Brain microvascular endothelial cell (primary cell): ENCODE measurements around the gene ZFP69.
A peak's percentile ranks its signal among the peaks of the same experiment; 100 is the strongest.

Source experiments
- DNase-seq: peaks from one replicate; pipeline ENCODE4 v3.0.0-alpha.2; 2020
- H3K27ac ChIP-seq: fragments of 250-450 bp; sonication (Bioruptor Pico); 2 replicates; pipeline ENCODE4 v1.5.1; 2020; ENCODE audit warnings: mild to moderate bottlenecking, moderate library complexity
- H3K27me3 ChIP-seq: fragments of 250-450 bp; sonication (Bioruptor Pico); replicated peaks from 2 replicates; pipeline ENCODE4 v1.5.1; 2020; ENCODE audit warnings: mild to moderate bottlenecking
- H3K36me3 ChIP-seq: fragments of 250-450 bp; sonication (Bioruptor Pico); replicated peaks from 2 replicates; pipeline ENCODE4 v1.5.1; 2020; ENCODE audit warnings: mild to moderate bottlenecking
- H3K4me3 ChIP-seq: 2 replicates; pipeline ENCODE4 v1.5.1; 2011; ENCODE audit warnings: low read depth, mild to moderate bottlenecking, control low read depth, low read length, moderate library complexity
- CTCF ChIP-seq: IDR thresholded peaks from 2 replicates; pipeline ENCODE4 v1.5.1; 2011; ENCODE audit warnings: low read depth, mild to moderate bottlenecking, moderate library complexity, low read length, control low read depth, inconsistent platforms; ENCODE audit errors: missing control alignments
- in situ Hi-C: cut with HindIII; loops from 2 replicates; pipeline ENCODE4 v1.10.0; 2017; ENCODE audit warnings: low sequenced_read_pairs, low pct_ligation_motif_present

The ZFP69 gene

GRCh38 chr1:40438391-40439015 lies 38.6 kb upstream of the ZFP69 start:
- Histone ChIP-seq H3K36me3 (no peaks in the 10 kb centered on the region), H3K4me3 (no peak overlapping the region), H3K27me3 (no peaks in the 10 kb centered on the region), H3K27ac (no peak overlapping the region)
- in situ Hi-C loops: no loop called here
- DNase-seq: peak; percentile 29
- TF ChIP-seq CTCF: peak; percentile 76

- no peak for TF ChIP-seq CTCF
- DNase-seq: no peak
- in situ Hi-C loops: no loop called here
- no peak overlapping the region for H3K4me3 ChIP-seq
- no peaks in the 10 kb centered on the region for H3K27me3 ChIP-seq
- H3K36me3 ChIP-seq: no peaks in the 10 kb centered on the region
- no peak overlapping the region for H3K27ac ChIP-seq
These were observed 37.8 kb upstream of the ZFP69 start for GRCh38 chr1:40439247-40439646.

- no peaks in the 10 kb centered on the region for H3K27me3 ChIP-seq
- peak; percentile 91 for DNase-seq
- H3K27ac ChIP-seq: peak within 1 kb of the TSS; percentile 92
- in situ Hi-C loops: no loop called here
- H3K36me3 ChIP-seq: peaks cover under 1% of the 10 kb centered on the region
- peak; percentile 3 for TF ChIP-seq CTCF
- H3K4me3 ChIP-seq: peak within 1 kb of the TSS; percentile 70
These were observed 27.2 kb upstream of the ZFP69 start, which contains the start of gene ZFP69B for GRCh38 chr1:40449684-40450494. Gene ZFP69B (plus strand): TSS chr1:40450476. CDS start chr1:40450962, 486 bp downstream.

GRCh38 chr1:40450495-40451237 lies 26.4 kb upstream of the ZFP69 start:
- in situ Hi-C loops: no loop called here

GRCh38 chr1:40451238-40451585 lies 25.9 kb upstream of the ZFP69 start:
- H3K27me3 ChIP-seq: no peaks in the 10 kb centered on the region
- H3K27ac ChIP-seq: peak overlapping the region; percentile 92
- in situ Hi-C loops: no loop called here
- no peak for DNase-seq
- peak overlapping the region; percentile 70 for H3K4me3 ChIP-seq
- H3K36me3 ChIP-seq: peaks cover 2% of the 10 kb centered on the region
- TF ChIP-seq CTCF: no peak

More at GRCh38 chr1:40450495-40451237, 26.4 kb upstream of the ZFP69 start:
- Histone ChIP-seq H3K36me3 (peaks cover 2% of the 10 kb centered on the region), H3K27me3 (no peaks in the 10 kb centered on the region), H3K27ac (peak overlapping the region; percentile 92), H3K4me3 (peak overlapping the region; percentile 70)
- DNase-seq: peak; percentile 86
- TF ChIP-seq CTCF: no peak
